Spinal cord (tissue), 10 donors: ENCODE results near the gene ACP1. TPM values are rescaled to one million over a fixed set of nuclear protein-coding genes. Genes with fewer than 3 reads are reported as not detected.
A peak's percentile ranks its signal among the peaks of the same experiment; 100 is the strongest.
"Not testable (repeated sequence)": the region's sequence is repeated elsewhere in the genome, so short reads cannot be mapped to it uniquely, and the experiment has no call there.

Source experiments
- DNase-seq, 6 donors: peaks; one replicate each; pipeline versions ENCODE4 v3.0.0 to v3.0.0-alpha.2; 2013 to 2015; ENCODE audit warnings: low spot score in 6 of 6, low read depth in 4 of 6
- H3K27ac ChIP-seq: one replicate; pipeline ENCODE4 v1.5.1; 2013; ENCODE audit warnings: low read depth, low read length, control low read depth
- H3K27me3 ChIP-seq: one replicate; pipeline ENCODE4 v1.6.1; 2013; ENCODE audit warnings: low read length; ENCODE audit not compliant: control insufficient read depth, insufficient read depth
- H3K36me3 ChIP-seq: one replicate; pipeline ENCODE4 v1.6.1; 2013; ENCODE audit warnings: low read length; ENCODE audit not compliant: control insufficient read depth, insufficient read depth
- H3K4me1 ChIP-seq: one replicate; pipeline ENCODE4 v1.6.1; 2013; ENCODE audit warnings: low read length; ENCODE audit not compliant: control insufficient read depth, insufficient read depth
- H3K4me3 ChIP-seq: one replicate; pipeline ENCODE4 v1.5.1; 2013; ENCODE audit warnings: low read depth, low read length, control low read depth
- H3K9me3 ChIP-seq: one replicate; pipeline ENCODE4 v1.6.1; 2013; ENCODE audit warnings: low read length; ENCODE audit not compliant: control insufficient read depth, insufficient read depth
- WGBS: methylation state at CpG from one replicate; pipeline ENCODE4 v1.1.5; 2013; ENCODE audit warnings: missing lambda C conversion rate; ENCODE audit not compliant: insufficient coverage; 5-methylcytosine and 5-hydroxymethylcytosine counted together
- polyA plus RNA-seq, 2 donors: library from polyadenylated mRNA; unstranded; fragments of 120-200 nt; gene quantifications; one replicate each; pipeline ENCODE4 v1.2.1, GENCODE V29; 2013; ENCODE audit not compliant: insufficient read length in 2 of 2
- total RNA-seq, 2 donors: library from RNA; depleted of rRNA in 1 of 2; stranded (reverse); fragments of 120-200 nt in 1 of 2; fragments of >200 nt in 1 of 2; gene quantifications; one replicate each; pipeline versions ENCODE4 v1.2.3 to v1.2.4, GENCODE V29; 2013 to 2014
- donor health status: healthy.

Gene ACP1
- total and polyA plus RNA-seq, 4 donors: 91.6 to 120 (median 117) TPM

- H3K9me3 ChIP-seq: no peaks in the 10 kb centered on the region
- H3K4me1 ChIP-seq: no peaks in the 10 kb centered on the region
- H3K27me3 ChIP-seq: peaks cover 4% of the 10 kb centered on the region
- no peak for DNase-seq
- 81% methylated on average over 3 of the region's 3 CpGs for WGBS
- H3K4me3 ChIP-seq: no peak overlapping the region
- H3K27ac ChIP-seq: no peak overlapping the region
- H3K36me3 ChIP-seq: no peaks in the 10 kb centered on the region
Observed at GRCh38 chr2:296354-296753, 31.6 kb downstream of the ACP1 start.

GRCh38 chr2:305366-305765 lies 40.6 kb downstream of the ACP1 start:
- Histone ChIP-seq H3K27ac (no peak overlapping the region), H3K36me3 (no peaks in the 10 kb centered on the region), H3K4me1 (no peaks in the 10 kb centered on the region), H3K27me3 (no peaks in the 10 kb centered on the region), H3K4me3 (no peak overlapping the region), H3K9me3 (no peaks in the 10 kb centered on the region)
- WGBS: 93% methylated on average over 7 of the region's 9 CpGs
- no peak for DNase-seq

GRCh38 chr2:309148-309953 lies 44.6 kb downstream of the ACP1 start:
- no peaks in the 10 kb centered on the region for H3K4me1 ChIP-seq
- no peaks in the 10 kb centered on the region for H3K27me3 ChIP-seq
- no peak overlapping the region for H3K27ac ChIP-seq
- H3K36me3 ChIP-seq: no peaks in the 10 kb centered on the region
- no peak overlapping the region for H3K4me3 ChIP-seq
- 59% methylated on average over 10 of the region's 13 CpGs for WGBS
- no peaks in the 10 kb centered on the region for H3K9me3 ChIP-seq
- peak in 1 of 6 donors; percentile 9 for DNase-seq

DNA sequence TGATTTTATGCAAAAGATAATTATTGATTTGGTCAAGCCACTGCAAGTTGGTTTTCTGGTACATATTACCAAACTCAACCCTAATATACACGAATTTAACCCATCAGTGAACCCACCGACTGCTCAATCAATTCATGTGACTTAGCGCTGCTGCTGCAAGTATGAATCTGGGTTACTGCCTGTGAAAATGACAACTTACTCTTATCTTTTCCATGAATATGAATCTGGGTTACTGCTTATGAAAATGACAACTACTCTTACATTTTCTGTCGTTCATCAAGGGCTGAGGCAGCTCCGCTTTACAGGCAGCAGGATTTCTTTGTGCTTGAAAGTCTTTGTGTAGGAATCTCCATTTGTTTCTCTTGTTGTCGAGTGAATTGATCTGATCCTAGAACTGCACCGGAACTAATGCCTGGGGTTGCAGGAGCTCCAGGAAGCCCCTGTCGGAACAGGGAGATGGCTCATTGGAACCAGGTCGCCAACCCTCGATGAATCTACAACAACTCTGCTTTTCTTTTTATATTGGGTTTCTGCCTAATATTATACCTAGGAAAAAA lies 45.3 kb downstream of the ACP1 start:
- Histone ChIP-seq H3K27me3 (no peaks in the 10 kb centered on the region), H3K27ac (no peak overlapping the region), H3K4me1 (no peaks in the 10 kb centered on the region), H3K4me3 (no peak overlapping the region), H3K9me3 (no peaks in the 10 kb centered on the region), H3K36me3 (peaks cover 2% of the 10 kb centered on the region)
- DNase-seq: peak in 2 of 6 donors; percentile 2 to 58
- 26% methylated on average over 4 of the region's 10 CpGs for WGBS

GRCh38 chr2:310994-311393 lies 46.2 kb downstream of the ACP1 start:
- no peaks in the 10 kb centered on the region for H3K4me1 ChIP-seq
- no peaks in the 10 kb centered on the region for H3K9me3 ChIP-seq
- DNase-seq: peak in 1 of 6 donors; percentile 57
- peaks cover 2% of the 10 kb centered on the region for H3K36me3 ChIP-seq
- WGBS: no CpG with 5 or more reads among the region's 5 CpGs
- H3K4me3 ChIP-seq: no peak overlapping the region
- no peaks in the 10 kb centered on the region for H3K27me3 ChIP-seq
- no peak overlapping the region for H3K27ac ChIP-seq

DNA sequence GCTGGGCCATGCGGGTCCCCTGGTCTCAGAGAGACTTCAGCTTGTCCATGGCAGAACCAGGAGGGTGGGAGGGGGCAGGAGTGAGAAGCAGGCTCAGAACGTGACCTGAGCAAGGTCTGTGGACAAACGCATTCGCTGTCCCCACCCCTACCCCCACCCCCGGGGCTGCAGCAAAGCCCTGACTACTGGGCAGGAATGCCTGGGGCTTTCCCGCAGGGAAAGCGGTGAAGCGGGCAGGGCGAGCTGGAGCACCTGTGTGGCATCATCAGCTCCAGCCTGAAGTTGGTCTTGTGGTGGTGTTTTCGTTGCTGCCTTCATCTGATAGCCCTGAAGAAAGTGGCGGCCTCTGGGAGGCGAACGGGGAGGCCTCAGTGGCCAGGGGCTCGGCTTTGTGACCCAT lies 49.2 kb downstream of the ACP1 start:
- H3K27ac ChIP-seq: no peak overlapping the region
- no peaks in the 10 kb centered on the region for H3K4me1 ChIP-seq
- DNase-seq: no peak
- 89% methylated on average over 12 of the region's 14 CpGs for WGBS
- H3K27me3 ChIP-seq: no peaks in the 10 kb centered on the region
- no peaks in the 10 kb centered on the region for H3K9me3 ChIP-seq
- peaks cover 2% of the 10 kb centered on the region for H3K36me3 ChIP-seq
- H3K4me3 ChIP-seq: no peak overlapping the region

DNA sequence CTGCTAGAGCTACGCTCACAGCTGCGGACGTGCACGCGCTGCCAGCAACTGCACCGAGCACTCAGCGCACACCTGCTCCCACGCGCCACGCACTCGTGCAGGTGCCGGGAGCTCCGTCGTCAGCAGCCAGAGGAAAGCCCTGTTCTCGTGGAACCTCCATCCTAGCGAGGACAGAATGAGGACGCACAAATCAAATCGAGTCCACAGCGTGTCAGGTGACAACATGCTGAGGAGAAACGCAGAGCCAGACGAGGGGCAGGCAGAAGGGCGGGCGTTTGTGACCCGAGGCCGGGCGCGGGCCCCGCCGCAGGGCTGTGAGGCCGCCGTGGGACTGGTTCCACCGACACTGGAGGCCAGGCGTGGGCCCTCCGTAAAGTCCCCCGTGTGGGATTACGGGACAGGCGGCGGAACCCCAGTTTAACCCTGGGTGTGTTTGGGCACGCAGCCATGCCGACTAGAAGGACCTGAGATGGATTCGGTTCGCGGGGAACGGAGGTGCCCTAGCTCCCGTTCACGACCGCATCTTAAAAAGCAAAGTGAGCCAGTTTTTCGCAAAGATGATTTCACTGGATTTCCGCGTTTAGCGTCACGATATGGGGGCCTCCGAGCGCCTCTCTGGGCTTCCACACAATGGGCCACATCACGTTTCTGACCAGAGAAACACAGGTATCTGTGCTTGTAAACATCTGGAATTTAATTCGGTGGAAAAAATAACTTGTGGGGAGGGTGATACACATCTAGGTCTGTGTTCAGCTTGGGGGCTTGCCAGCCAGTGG lies 50.0 kb downstream of the ACP1 start:
- Histone ChIP-seq H3K27me3 (no peaks in the 10 kb centered on the region), H3K4me3 (no peak overlapping the region), H3K36me3 (peaks cover 2% of the 10 kb centered on the region), H3K27ac (no peak overlapping the region), H3K9me3 (no peaks in the 10 kb centered on the region), H3K4me1 (no peaks in the 10 kb centered on the region)
- WGBS: 94% methylated on average over 56 of the region's 56 CpGs
- no peak for DNase-seq

DNA sequence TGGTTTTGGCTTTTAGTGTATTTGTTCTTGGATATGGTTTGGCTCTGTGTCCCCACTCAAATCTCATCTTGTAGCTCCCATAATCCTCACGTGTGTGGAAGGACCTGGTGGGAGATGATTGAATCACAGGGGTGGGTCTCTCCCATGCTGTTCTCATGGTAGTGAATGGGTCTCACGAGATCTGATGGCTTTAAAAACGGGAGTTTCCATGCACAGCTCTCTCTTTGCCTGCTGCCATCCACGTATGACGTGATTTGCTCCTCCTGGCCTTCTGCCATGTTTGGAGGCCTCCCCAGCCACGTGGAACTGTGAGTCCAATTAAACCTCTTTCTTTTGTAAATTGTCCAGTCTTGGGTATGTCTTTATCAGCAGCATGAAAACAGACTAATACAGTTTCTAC lies 51.2 kb downstream of the ACP1 start:
- 71% methylated on average over 4 of the region's 6 CpGs for WGBS

GRCh38 chr2:316381-316780 lies 51.6 kb downstream of the ACP1 start:
- Histone ChIP-seq H3K9me3 (no peaks in the 10 kb centered on the region), H3K36me3 (peaks cover 2% of the 10 kb centered on the region), H3K27me3 (no peaks in the 10 kb centered on the region), H3K27ac (no peak overlapping the region), H3K4me1 (no peaks in the 10 kb centered on the region), H3K4me3 (no peak overlapping the region)
- DNase-seq: no peak
- 97% methylated on average over 9 of the region's 12 CpGs for WGBS

More for the DNA sequence above, 51.2 kb downstream of the ACP1 start:
- not testable (repeated sequence) for H3K4me3 ChIP-seq, H3K36me3 ChIP-seq, DNase-seq, H3K27me3 ChIP-seq, H3K4me1 ChIP-seq, H3K27ac ChIP-seq, H3K9me3 ChIP-seq
